IPS-15b (cell line): ENCODE measurements around the gene PSD4.

Experiments used
- H3K27me3 ChIP-seq: one replicate; pipeline ENCODE4 v1.6.1; 2013; ENCODE audit warnings: low read length; ENCODE audit not compliant: control insufficient read depth, insufficient read depth
- H3K36me3 ChIP-seq: one replicate; pipeline ENCODE4 v1.6.1; 2013; ENCODE audit warnings: low read length; ENCODE audit not compliant: control insufficient read depth, insufficient read depth
- H3K4me1 ChIP-seq: one replicate; pipeline ENCODE4 v1.6.1; 2013; ENCODE audit warnings: mild to moderate bottlenecking, low read length; ENCODE audit not compliant: control insufficient read depth, insufficient read depth
- H3K4me3 ChIP-seq: one replicate; pipeline ENCODE4 v1.5.1; 2013; ENCODE audit warnings: low read depth, low read length
- H3K9ac ChIP-seq: one replicate; pipeline ENCODE4 v1.6.1; 2013; ENCODE audit warnings: low read depth, mild to moderate bottlenecking, low read length
- H3K9me3 ChIP-seq: one replicate; pipeline ENCODE4 v1.6.1; 2013; ENCODE audit warnings: mild to moderate bottlenecking, low read length; ENCODE audit not compliant: control insufficient read depth, insufficient read depth

PSD4 gene

GRCh38 chr2:113149553-113150257 is 24.1 kb upstream of the PSD4 start:
- no peaks in the 10 kb centered on the region for H3K4me1 ChIP-seq
- H3K9me3 ChIP-seq = no peaks in the 10 kb centered on the region
- peaks cover 3% of the 10 kb centered on the region for H3K27me3 ChIP-seq
- H3K36me3 ChIP-seq = no peaks in the 10 kb centered on the region
- no peak overlapping the region for H3K9ac ChIP-seq
- no peak overlapping the region for H3K4me3 ChIP-seq

- Histone ChIP-seq H3K9me3 (no peaks in the 10 kb centered on the region), H3K4me3 (no peak overlapping the region), H3K36me3 (no peaks in the 10 kb centered on the region), H3K4me1 (no peaks in the 10 kb centered on the region), H3K9ac (no peak overlapping the region), H3K27me3 (peaks cover 8% of the 10 kb centered on the region)
These were observed 23.5 kb upstream of the PSD4 start for GRCh38 chr2:113150258-113150601.

GRCh38 chr2:113155331-113155730 is 18.4 kb upstream of the PSD4 start:
- H3K36me3 ChIP-seq = no peaks in the 10 kb centered on the region

GRCh38 chr2:113156278-113157117 is 17.3 kb upstream of the PSD4 start:
- no peaks in the 10 kb centered on the region for H3K9me3 ChIP-seq
- H3K4me3 ChIP-seq = peak overlapping the region; percentile 55
- no peak overlapping the region for H3K9ac ChIP-seq
- H3K4me1 ChIP-seq = peaks cover 5% of the 10 kb centered on the region
- no peaks in the 10 kb centered on the region for H3K36me3 ChIP-seq
- peaks cover 31% of the 10 kb centered on the region for H3K27me3 ChIP-seq

More at GRCh38 chr2:113155331-113155730, 18.4 kb upstream of the PSD4 start:
- Histone ChIP-seq H3K9ac (no peak overlapping the region), H3K27me3 (peaks cover 31% of the 10 kb centered on the region), H3K9me3 (no peaks in the 10 kb centered on the region), H3K4me3 (no peak overlapping the region), H3K4me1 (peaks cover 5% of the 10 kb centered on the region)

DNA sequence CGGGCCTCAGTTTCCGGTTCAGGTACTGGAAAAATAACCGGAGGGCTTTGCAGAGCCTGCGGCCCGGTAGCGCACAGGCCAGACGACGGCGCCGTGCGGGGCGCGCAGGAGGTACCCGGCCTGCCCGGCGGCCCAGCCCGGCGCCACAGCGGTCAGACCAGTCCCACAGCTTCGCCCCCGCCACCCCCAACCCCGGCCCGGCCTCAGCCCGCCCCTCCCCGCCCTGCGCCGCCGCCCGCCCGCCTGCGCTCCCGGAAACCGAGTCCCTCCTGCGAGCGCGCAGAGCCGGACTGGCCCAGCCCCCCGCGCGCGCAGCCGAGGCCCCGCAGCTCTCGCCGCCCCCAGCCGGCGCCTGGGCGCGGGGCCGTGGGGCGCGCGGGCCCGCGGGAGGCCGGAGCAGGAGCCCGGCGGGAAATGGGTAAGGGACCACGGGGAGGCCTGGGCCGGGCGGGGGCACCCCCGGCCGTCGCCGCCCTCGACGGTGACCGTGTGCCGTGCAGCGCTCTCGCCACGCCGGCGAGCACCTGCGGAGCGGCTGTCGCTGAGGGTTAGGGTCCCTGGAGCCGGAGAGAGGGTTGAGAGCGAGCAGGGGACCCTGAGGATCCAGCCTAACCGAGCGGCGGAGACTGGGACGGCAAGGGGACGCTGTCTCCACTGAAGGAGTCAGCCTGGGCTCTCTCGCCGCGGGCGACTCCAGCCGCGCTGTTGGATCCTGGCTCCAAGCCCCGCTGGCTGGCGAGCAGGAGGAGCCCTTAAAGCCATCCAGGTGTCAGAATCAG is 16.5 kb upstream of the PSD4 start:
- Histone ChIP-seq H3K9ac (no peak overlapping the region), H3K27me3 (peaks cover 31% of the 10 kb centered on the region), H3K4me3 (peak overlapping the region; percentile 70), H3K4me1 (peaks cover 5% of the 10 kb centered on the region), H3K9me3 (no peaks in the 10 kb centered on the region), H3K36me3 (no peaks in the 10 kb centered on the region)

DNA sequence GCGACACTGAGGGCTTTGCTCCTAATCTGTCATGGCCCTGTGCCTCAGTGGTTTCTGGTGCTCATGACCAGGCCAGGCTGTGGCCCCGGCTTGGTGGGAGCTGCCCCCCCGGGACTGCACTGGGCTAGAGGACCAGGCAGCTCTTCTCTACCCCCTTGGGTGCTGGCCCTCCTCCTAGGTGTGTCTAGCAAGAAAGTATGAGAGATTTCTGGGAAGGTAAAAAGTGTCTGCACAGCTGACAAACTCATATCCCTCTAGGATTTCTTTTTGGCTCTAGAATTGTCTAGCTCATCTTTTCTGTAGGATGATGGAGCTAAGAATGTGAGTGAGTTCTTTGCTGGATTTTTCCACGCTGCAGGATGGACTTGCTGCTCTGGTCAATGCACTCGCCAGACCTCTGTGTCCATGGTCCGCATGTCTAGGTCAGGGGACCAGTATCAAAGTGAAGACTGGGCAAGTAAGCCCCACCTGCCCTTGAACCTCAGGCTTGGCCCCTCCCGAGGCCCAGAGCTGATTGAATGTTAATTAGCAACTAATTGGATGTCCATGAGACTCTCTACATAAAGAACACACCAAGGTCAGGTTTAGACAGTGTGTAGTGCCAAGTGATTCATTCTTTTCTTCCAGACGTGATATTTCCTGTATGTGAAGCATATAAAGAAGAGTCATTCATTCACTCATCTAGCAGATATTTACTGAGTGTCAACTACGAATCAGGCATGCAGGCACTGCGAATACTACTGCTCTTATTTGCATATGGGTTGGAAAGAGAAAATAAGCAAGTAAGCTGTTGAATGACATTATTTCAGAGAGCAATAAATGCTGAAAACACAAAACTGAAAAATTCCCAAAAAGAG is 15.6 kb upstream of the PSD4 start:
- Histone ChIP-seq H3K36me3 (no peaks in the 10 kb centered on the region), H3K4me1 (peaks cover 5% of the 10 kb centered on the region), H3K9ac (no peak overlapping the region), H3K9me3 (no peaks in the 10 kb centered on the region), H3K27me3 (peaks cover 31% of the 10 kb centered on the region), H3K4me3 (peak overlapping the region; percentile 70)

GRCh38 chr2:113158884-113159553 is 14.8 kb upstream of the PSD4 start:
- Histone ChIP-seq H3K27me3 (peaks cover 31% of the 10 kb centered on the region), H3K4me3 (no peak overlapping the region), H3K9ac (no peak overlapping the region), H3K9me3 (no peaks in the 10 kb centered on the region), H3K4me1 (peaks cover 5% of the 10 kb centered on the region), H3K36me3 (no peaks in the 10 kb centered on the region)

GRCh38 chr2:113160248-113160647 is 13.5 kb upstream of the PSD4 start:
- Histone ChIP-seq H3K9me3 (no peaks in the 10 kb centered on the region), H3K9ac (no peak overlapping the region), H3K4me1 (peaks cover 5% of the 10 kb centered on the region), H3K27me3 (peaks cover 29% of the 10 kb centered on the region), H3K4me3 (no peak overlapping the region), H3K36me3 (no peaks in the 10 kb centered on the region)

DNA sequence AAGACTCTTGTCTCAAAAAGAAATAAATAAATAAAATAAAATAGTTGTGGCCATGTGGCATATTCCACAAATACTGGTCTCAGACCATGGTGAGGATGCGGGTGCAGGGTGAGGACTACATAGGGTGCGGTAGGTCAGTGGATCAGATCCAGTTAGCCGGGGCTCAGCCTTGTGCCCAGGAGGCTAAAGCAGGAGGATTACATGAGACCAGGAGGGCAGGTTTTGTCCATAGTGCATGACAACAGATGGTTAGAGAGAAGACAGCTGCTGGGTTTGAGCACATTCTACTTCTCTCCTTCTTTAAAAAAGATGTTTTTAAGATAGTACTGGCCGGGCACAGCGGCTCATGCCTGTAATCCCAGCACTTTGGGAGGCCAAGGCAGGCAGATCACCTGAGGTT is 12.8 kb upstream of the PSD4 start:
- peaks cover 7% of the 10 kb centered on the region for H3K4me1 ChIP-seq
- no peak overlapping the region for H3K4me3 ChIP-seq
- H3K9ac ChIP-seq = no peak overlapping the region
- H3K36me3 ChIP-seq = no peaks in the 10 kb centered on the region
- no peaks in the 10 kb centered on the region for H3K9me3 ChIP-seq
- peaks cover 25% of the 10 kb centered on the region for H3K27me3 ChIP-seq

- Histone ChIP-seq H3K9me3 (no peaks in the 10 kb centered on the region), H3K36me3 (no peaks in the 10 kb centered on the region), H3K27me3 (peaks cover 25% of the 10 kb centered on the region), H3K4me3 (no peak overlapping the region), H3K4me1 (peaks cover 2% of the 10 kb centered on the region), H3K9ac (no peak overlapping the region)
These were observed 11.6 kb upstream of the PSD4 start for GRCh38 chr2:113162173-113162572.
